ENCODE results near the gene PTEN.

PTEN gene

GRCh38 chr10:87974130-87974529 is 110.7 kb downstream of the PTEN start:
- no peak for DNase-seq (ENCODE audit: low read depth in 2 of 2)

DNA sequence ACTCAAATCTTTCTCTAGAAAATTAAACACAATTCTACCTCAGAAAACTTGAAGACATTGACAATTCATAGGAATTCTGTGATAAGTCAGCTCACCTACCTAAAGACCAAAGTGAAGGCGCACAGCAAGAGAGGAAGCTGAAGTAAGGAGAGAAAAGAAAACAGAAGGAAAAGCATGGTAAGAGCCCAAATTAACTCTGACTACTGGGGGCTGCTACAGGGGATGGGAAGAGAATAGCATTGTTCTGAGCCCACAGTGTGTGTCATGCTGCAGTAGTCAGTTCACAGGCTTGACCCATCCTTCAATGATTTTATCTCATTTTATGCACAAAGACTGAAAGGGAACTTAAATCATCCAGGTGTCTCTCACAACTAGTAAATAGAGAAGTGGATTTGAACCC is 111.3 kb downstream of the PTEN start:
- DNase-seq (ENCODE audit: low read depth in 2 of 2): no peak

GRCh38 chr10:87976101-87976743 is 112.8 kb downstream of the PTEN start:
- no peak for DNase-seq (ENCODE audit: low read depth in 2 of 2)

- no peak for DNase-seq (ENCODE audit: low read depth in 2 of 2)
Observed at GRCh38 chr10:87978166-87978565, 114.7 kb downstream of the PTEN start.

DNA sequence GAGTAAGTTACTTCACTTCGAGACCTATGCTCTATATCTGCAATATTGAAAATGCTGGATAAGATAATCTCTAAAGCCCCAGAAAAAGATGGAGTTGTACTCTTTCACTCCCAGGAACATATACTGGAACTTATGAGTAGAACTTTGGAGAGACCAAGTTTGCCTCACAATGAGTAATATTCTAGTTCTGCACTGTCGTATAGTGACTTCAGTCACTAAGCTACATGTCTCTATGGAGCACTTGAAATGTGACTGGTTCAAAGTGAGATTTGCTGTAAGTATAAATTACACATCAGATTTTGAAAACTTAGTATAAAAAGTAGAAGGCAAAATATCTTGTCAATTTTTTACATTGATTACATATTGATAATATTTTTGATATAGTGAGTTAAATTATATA is 116.4 kb downstream of the PTEN start:
- no peak for DNase-seq (ENCODE audit: low read depth in 2 of 2)

DNA sequence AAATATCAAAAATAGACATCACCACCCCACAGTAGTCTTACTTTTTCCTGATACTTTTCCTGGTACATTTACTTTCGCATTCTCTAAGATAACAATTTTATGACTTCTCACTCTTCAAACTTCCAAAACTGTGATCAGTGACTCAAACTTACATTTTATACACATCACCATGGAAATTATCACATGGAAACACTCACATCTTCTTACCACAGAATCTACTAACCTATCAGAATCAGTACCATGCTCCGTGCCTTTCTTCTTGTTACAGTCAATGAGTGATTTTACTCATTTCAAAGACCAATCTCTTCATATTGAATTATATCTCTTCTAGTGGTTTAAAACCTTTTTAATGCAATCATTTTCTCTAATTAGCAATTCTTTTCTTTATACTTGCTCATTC is 120.3 kb downstream of the PTEN start:
- DNase-seq (ENCODE audit: low read depth in 2 of 2): no peak

DNA sequence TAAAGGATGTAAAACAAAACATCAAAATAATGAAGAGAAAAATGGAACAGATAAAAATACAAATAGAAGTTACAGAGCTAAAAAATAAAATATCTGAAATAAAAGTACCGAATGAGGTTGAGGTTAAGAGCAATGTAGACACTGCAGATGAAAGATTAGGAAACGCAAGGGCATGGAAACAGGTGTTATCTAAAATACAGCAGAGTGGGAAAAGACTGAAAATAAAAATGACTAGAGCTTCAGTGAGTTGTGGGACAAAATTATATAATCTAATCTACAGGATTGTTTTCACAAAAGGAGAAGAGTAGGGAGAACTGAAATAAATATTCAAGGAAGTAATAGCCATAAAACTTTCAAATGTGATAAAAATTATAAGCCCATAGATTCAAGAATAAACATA is 123.8 kb downstream of the PTEN start:
- no peak for DNase-seq (ENCODE audit: low read depth in 2 of 2)

DNA sequence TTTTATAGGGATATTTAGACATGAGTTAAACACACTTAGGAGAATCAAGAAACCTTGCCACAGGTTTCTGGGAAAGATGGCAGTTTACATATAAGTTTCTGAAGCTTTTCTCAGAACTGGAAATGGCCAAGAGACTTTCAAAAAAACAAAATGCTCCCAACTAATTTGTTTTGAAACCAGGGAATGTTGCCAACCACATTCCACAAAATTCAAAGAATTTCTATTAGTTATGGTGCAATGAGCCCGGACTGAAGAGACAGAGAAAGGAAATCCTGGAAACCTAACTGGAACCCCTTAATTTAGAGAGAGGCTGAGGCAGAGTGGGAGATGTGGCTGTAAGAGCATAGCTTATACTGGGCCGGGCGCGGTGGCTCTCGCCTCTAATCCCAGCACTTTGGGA is 128.5 kb downstream of the PTEN start:
- DNase-seq (ENCODE audit: low read depth in 2 of 2): no peak

DNA sequence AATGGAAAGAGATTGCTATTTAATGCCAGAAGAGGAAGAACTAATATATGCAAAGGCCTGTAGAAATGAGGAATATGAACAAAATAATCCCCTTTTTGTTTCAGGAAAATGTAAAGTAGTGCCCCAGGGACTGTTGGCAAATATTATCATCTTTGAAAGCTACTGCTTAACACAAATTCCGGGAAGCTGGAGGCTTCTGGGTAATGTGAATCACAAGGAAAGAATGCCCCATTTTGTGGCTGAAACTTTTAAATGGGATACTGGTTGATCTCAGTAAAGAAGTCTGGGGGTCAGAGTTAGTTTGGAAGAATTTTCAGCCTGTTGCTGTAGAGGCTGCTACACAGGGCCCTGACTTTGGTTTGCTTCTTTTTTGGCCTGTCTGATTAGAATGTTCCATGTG is 141.0 kb downstream of the PTEN start:
- DNase-seq (ENCODE audit: low read depth in 2 of 2): no peak

DNA sequence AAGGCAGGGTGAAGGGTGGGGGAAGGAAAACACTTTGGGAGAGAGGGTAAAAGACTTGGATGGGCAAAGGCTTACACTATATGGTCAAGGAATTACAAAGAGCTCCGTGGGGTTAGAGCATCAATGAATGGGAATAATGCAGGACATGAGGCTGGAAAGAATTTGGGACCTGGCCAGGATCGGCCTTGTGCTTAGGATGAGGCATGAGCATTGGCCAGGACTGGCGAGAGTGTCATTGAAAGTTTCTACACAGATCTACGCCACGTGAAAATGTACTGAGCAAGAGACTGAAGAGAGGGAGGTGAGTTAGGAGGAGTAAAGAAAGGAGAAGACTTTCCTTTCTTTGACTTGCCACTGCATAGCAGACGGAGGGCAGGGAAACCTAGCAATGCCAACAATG is 142.8 kb downstream of the PTEN start:
- no peak for DNase-seq (ENCODE audit: low read depth in 2 of 2)

DNA sequence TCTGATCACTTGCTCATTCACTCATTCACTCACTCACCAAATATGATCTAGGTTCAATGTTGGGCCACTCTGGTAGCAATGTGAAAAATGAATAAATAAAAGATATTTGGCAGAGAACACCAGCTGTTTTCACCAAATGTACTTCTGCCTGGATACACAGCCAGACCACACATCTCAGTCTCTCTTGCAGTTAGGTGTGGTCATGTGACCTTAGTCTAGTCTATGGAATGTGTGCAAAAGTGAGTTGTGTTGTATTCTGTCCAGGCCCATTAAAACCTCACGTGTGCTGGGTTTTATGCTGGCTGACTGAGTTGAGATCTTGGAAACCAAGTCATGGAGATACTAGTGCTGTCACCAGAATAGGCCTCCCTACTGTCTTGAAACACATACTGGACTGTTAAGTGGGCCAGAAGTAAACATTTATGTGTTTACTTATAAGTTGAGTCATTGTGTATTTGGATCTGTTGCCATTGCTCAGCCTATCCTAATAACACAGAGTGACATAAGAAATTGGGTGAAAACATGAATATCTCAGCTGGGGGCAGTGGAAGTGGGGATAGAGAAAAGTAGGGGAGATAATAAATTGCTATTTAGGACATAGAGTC is 145.5 kb downstream of the PTEN start:
- no peak for DNase-seq (ENCODE audit: low read depth in 2 of 2)

DNA sequence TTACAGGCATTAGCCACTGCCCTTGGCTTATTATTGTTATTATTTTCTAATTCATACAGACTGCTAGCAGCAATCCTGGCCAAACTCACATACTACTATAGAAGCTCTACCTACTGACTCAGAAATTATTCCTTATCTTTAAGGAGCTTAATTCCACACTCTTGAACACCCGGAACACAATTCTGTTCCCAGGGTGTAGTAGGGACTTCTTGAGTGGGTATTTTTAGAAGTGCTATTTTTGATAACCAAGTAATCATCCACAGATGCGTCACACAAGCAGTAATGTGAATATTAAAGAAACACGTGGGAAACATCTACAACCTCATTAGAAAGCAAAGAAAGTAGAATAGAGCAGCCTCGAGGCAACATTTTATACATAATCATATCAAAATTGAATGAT is 149.2 kb downstream of the PTEN start:
- DNase-seq (ENCODE audit: low read depth in 2 of 2): no peak

DNA sequence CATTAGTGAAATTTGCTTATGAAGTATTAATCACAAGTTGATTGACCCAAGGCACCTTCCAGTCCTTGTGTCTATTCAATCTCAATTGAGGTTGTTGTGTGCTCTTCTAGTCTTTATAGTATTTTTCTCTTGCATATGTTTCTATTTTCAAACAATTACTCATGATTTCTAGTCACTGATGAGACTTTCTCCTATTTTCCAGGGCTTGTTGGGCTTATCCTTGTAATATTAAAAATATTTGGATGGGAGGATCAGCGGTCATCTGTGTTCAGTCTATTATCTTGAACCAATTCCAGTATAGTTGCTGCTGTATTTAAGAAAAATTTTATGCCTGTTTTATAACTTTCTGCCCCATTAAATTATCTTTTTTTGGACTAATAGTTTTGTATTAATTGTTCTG is 154.4 kb downstream of the PTEN start:
- DNase-seq (ENCODE audit: low read depth in 2 of 2): no peak

DNA sequence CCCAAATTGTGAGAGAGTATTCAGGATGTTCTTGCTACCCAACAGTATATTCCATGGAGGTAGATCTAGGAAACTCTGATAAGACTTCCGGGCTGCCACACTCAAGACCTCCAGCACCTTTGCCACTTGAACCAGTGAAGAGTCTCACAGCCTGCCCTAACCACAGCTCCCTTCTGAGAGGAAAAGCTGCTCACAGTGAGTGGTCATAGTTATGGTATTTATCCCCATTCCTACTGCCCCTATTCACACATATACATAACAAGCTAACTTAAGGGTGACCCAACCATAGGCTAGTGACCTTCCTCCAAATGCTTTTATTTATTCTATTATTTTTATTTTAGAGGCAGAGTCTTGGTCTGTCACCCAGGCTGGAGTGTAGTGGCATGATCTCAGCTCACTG is 156.3 kb downstream of the PTEN start:
- no peak for DNase-seq (ENCODE audit: low read depth in 2 of 2)
